Activated CD4-positive, alpha-beta memory T cell treated with anti-CD3 and anti-CD28 coated beads for 36 hours (primary cell): ENCODE results near the gene PNLDC1. TPM values are rescaled to one million over a fixed set of nuclear protein-coding genes. Genes with fewer than 3 reads are reported as not detected.
"Not testable (repeated sequence)": the region's sequence is repeated elsewhere in the genome, so short reads cannot be mapped to it uniquely, and the experiment has no call there.

Source experiments
- CTCF ChIA-PET: fragments of 350-600 bp; sonication (Branson Sonifier 250); formaldehyde crosslinking; loops from one replicate; lab custom pipeline; 2021; ENCODE audit warnings: antibody characterized with exemption, inconsistent platforms; lab: Charles Lee
- POLR2A ChIA-PET: fragments of 350-600 bp; sonication (Branson Sonifier 250); formaldehyde crosslinking; loops from one replicate; lab custom pipeline; 2021; ENCODE audit warnings: antibody characterized with exemption; lab: Charles Lee
- DNase-seq: peaks from one replicate; pipeline ENCODE4 v3.0.0-alpha.2; 2020
- H3K27ac Mint-ChIP-seq: one replicate; pipeline ENCODE4 v1.8.0; 2021; ENCODE audit warnings: mixed read lengths
- H3K27me3 Mint-ChIP-seq: one replicate; pipeline ENCODE4 v1.8.0; 2021; ENCODE audit warnings: mixed read lengths
- H3K36me3 Mint-ChIP-seq: one replicate; pipeline ENCODE4 v1.8.0; 2021; ENCODE audit warnings: mixed read lengths
- H3K4me1 Mint-ChIP-seq: one replicate; pipeline ENCODE4 v1.8.0; 2021; ENCODE audit warnings: low read depth, mixed read lengths
- H3K4me3 Mint-ChIP-seq: one replicate; pipeline ENCODE4 v1.8.0; 2021; ENCODE audit warnings: mild to moderate bottlenecking, mixed read lengths
- H3K9me3 Mint-ChIP-seq: one replicate; pipeline ENCODE4 v1.8.0; 2021; ENCODE audit warnings: mixed read lengths
- intact Hi-C: fragments of 100-400 bp; cut with micrococcal nuclease; formaldehyde crosslinking; loops from one replicate; pipeline ENCODE4 v1.15.1; 2023
- total RNA-seq, 2 experiments: library from RNA; stranded (reverse); gene quantifications; one replicate each; pipeline ENCODE4 v1.2.3, GENCODE V29; 2021

The PNLDC1 gene
- total RNA-seq, 2 experiments from 2014 or later = 0.29 to 0.31 TPM

DNA sequence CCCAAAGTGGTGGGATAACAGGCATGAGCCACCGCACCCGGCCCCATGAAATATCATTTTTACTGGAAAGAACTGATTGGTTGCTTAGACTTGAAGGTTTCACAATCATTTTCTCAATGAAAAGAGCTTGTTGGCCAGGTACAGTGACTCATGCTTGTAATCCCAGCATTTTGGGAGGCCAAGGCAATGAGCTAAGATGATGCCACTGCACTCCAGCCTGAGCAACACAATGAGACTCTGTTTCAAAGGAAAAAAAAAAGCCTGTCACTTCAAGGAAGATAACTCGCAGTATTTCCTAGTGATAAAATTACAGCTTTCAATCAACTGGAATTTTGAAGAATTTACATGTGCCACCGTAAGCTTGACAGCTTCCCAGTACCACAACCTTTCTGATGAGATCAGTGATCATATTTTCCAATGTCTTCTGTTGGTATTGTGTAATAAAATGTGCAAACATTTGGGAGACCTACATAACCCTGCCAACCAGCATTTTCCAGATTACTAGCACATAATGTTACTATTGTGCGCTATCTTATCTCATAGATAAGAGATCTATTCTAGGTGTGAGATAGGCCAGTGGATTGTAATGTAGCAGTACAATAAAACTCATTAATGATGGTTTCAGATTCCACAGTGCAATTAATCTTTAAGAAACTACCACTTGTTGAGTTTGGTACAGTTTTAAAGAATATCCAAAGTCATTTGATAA, 7.2 kb downstream of the PNLDC1 start:
- H3K4me3 Mint-ChIP-seq = no peak overlapping the region
- intact Hi-C loops = no loop called here
- no peaks in the 10 kb centered on the region for H3K27me3 Mint-ChIP-seq
- H3K9me3 Mint-ChIP-seq = no peaks in the 10 kb centered on the region
- CTCF ChIA-PET = no interaction called here
- POLR2A ChIA-PET = no interaction called here
- no peak overlapping the region for H3K27ac Mint-ChIP-seq
- no peak for DNase-seq
- no peaks in the 10 kb centered on the region for H3K4me1 Mint-ChIP-seq
- peaks cover 2% of the 10 kb centered on the region for H3K36me3 Mint-ChIP-seq

DNA sequence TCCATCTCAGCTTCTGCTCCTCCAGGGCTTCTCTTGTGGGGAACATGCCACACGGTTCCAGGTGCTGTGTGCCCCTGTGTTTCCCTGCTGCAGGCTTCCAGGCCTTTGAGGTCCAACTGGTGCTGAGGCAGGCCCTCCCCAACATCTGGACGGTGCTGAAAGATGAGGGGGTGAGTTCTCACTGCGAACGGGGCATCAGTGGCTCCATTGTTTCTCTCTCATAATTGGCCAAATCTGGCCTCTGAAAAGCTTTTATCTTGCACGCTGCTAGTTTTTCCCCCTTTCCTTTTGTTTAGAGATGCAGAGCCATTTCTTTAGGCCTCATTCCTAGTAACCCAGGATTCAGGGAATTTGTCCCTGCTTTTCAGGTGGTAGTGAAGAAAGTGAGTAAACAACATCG, 8.6 kb downstream of the PNLDC1 start:
- intact Hi-C loops = no loop called here
- Mint-ChIP-seq H3K27ac (no peak overlapping the region), H3K4me1 (no peaks in the 10 kb centered on the region), H3K4me3 (no peak overlapping the region), H3K9me3 (no peaks in the 10 kb centered on the region), H3K36me3 (peaks cover 2% of the 10 kb centered on the region), H3K27me3 (no peaks in the 10 kb centered on the region)
- no peak for DNase-seq
- CTCF ChIA-PET = no interaction called here
- POLR2A ChIA-PET = no interaction called here

DNA sequence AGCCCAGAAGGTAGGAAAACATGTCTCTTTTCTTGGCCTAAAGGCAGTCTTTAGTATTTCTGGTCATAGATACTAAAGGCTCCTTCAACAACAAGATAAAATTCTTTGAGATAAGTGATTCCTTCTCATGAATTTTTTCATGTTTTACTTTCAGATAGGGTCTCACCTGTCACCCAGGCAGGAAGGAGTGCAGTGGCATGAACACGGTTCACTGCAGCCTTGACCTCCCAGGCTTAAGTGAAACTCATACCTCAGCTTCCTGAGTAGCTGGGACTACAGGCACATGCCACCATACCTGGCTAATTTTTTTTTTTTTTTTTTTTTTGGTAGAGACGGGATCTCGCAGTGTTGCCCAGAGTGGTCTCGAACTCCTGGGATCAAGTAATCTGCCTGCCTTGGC, 9.1 kb downstream of the PNLDC1 start:
- DNase-seq = no peak
- ChIA-PET POLR2A (no interaction called here), CTCF (no interaction called here)
- H3K4me1 Mint-ChIP-seq = no peaks in the 10 kb centered on the region
- H3K9me3 Mint-ChIP-seq = no peaks in the 10 kb centered on the region
- H3K36me3 Mint-ChIP-seq = peaks cover 2% of the 10 kb centered on the region
- intact Hi-C loops = no loop called here
- H3K4me3 Mint-ChIP-seq = no peak overlapping the region
- H3K27ac Mint-ChIP-seq = no peak overlapping the region
- H3K27me3 Mint-ChIP-seq = no peaks in the 10 kb centered on the region

DNA sequence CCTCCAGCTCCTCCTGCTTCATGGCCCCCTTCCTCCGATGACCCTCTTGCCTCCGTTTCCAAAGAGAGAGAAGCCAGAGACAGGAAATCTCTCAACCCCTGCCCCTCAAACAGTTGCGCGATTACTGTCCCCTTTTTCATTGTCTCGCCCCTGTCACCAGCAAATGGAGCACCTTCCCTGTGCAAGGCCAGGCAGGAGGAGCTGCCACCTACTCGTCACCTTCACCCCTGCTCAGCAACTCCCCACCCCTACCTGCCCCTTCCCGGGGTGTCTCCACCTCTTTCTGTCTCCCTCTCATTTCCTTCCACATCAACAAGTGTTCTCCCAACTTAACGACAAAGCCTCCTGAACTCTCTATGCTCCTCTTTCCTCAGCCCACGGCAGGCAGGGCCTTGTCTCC, 13.7 kb downstream of the PNLDC1 start:
- H3K27ac Mint-ChIP-seq = no peak overlapping the region
- ChIA-PET CTCF (no interaction called here), POLR2A (no interaction called here)
- no peak for DNase-seq
- H3K4me1 Mint-ChIP-seq = no peaks in the 10 kb centered on the region
- intact Hi-C loops = no loop called here
- H3K36me3 Mint-ChIP-seq = peaks cover 2% of the 10 kb centered on the region
- no peaks in the 10 kb centered on the region for H3K9me3 Mint-ChIP-seq
- no peak overlapping the region for H3K4me3 Mint-ChIP-seq
- H3K27me3 Mint-ChIP-seq = no peaks in the 10 kb centered on the region

DNA sequence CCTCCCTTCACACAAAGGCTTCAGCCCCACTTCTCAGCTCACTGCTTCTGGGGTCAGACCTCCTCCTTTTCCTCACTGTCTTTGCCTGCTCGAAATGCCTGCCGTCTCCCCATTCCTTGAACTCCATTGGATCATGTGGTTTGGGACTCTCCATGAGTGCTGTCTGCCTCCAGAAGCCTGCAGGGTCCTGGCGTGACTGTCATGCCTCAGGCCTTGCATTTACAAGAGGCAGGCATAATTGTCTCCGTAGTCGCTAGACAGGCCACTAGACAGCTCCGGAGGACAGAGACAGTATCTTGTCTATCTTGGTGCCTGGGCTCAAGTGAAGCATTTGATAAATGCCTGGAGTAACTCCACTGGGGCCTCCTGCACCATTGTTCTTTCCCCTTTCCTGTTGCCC, 15.3 kb downstream of the PNLDC1 start:
- intact Hi-C loops = no loop called here
- no peak for DNase-seq
- H3K9me3 Mint-ChIP-seq = no peaks in the 10 kb centered on the region
- H3K36me3 Mint-ChIP-seq = no peaks in the 10 kb centered on the region
- H3K27ac Mint-ChIP-seq = no peak overlapping the region
- H3K4me1 Mint-ChIP-seq = peaks cover 11% of the 10 kb centered on the region
- no peak overlapping the region for H3K4me3 Mint-ChIP-seq
- H3K27me3 Mint-ChIP-seq = no peaks in the 10 kb centered on the region
- CTCF ChIA-PET = no interaction called here
- POLR2A ChIA-PET = no interaction called here

DNA sequence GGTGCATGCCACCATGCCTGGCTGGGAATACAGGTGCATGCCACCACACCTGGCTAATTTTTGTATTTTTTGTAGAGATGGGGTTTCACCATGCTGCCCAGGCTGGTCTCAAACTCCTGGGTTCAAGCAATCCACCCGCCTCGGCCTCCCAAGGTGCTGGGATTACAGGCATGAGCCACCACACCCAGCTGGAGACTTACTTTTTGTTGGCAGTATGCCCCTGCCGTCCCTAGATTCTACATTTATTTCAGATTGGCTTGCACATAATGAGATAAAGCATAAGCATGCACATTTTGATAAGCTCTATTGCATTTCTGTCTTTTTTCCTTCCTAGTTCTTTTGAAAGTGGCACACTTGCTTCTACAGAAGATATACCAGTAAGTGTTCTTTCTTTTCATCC, 16.7 kb downstream of the PNLDC1 start:
- H3K9me3 Mint-ChIP-seq, H3K27me3 Mint-ChIP-seq, H3K27ac Mint-ChIP-seq, H3K36me3 Mint-ChIP-seq, CTCF ChIA-PET, POLR2A ChIA-PET, DNase-seq, intact Hi-C loops, H3K4me3 Mint-ChIP-seq: not testable (repeated sequence)
- H3K4me1 Mint-ChIP-seq = peaks cover 13% of the 10 kb centered on the region

DNA sequence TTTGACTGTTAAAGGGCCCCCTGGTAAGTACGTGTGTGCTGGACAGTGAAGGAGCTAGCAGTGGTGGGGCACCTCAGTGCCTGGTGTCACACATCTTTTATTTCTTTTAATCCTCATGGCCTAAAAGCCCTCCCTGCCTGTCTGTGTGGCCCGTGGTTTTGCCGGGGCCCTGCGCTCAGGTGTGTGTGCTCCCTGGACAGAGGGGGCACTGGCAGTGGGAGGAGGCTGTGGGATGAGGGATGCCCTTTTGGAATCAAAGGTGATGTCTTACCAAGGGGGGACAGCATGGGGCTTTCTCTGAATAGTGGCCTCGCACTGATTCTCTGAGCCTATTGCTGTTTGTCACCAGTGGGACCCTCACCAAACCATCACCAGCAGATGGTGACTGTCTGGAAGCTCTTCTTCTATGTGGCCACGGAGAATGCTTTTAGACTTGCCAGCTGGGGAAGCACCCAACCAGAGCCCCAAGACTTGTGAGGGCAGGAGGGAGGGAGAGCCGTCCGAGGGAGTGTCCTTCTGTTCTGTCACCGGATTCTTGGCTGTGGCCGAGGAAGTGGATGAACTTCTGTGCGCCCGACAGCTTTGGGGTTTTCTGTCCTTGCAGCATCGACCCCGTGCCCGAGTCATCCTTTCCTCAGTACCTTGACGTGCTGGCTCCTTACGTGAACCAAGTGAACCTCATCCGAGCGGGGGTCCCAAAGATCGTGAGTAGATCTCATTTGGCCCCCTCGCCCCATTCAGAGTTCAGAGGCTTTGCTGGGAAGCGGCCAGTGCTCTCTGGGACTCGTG, 18.1 kb downstream of the PNLDC1 start:
- DNase-seq = no peak
- Mint-ChIP-seq H3K27ac (no peak overlapping the region), H3K4me1 (peaks cover 13% of the 10 kb centered on the region), H3K27me3 (no peaks in the 10 kb centered on the region), H3K36me3 (no peaks in the 10 kb centered on the region), H3K9me3 (no peaks in the 10 kb centered on the region), H3K4me3 (no peak overlapping the region)
- POLR2A ChIA-PET = no interaction called here
- intact Hi-C loops = no loop called here
- CTCF ChIA-PET = no interaction called here

DNA sequence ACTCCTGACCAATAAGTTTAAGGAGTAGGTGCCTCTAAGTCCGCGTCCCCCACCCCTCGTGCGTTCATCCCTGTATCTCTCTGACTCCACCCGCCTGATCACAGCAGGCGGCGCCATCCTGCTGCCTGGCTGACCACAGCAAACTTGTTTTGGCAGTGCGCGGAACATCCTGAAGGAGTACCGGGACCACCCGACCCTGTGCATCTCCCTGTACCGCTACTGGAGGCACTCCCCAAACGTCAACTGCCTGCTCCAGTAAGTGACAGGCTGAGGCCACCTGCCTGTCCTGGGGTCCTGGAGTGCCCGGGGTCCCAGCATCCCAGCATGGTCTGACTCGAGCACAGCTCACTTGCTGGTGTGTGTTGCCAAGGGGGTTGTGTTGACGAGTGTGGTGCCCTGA, 19.0 kb downstream of the PNLDC1 start:
- H3K27me3 Mint-ChIP-seq = no peaks in the 10 kb centered on the region
- no peak for DNase-seq
- H3K9me3 Mint-ChIP-seq = no peaks in the 10 kb centered on the region
- ChIA-PET CTCF (no interaction called here), POLR2A (no interaction called here)
- H3K4me1 Mint-ChIP-seq = peaks cover 13% of the 10 kb centered on the region
- H3K27ac Mint-ChIP-seq = no peak overlapping the region
- no peaks in the 10 kb centered on the region for H3K36me3 Mint-ChIP-seq
- intact Hi-C loops = no loop called here
- H3K4me3 Mint-ChIP-seq = no peak overlapping the region

DNA sequence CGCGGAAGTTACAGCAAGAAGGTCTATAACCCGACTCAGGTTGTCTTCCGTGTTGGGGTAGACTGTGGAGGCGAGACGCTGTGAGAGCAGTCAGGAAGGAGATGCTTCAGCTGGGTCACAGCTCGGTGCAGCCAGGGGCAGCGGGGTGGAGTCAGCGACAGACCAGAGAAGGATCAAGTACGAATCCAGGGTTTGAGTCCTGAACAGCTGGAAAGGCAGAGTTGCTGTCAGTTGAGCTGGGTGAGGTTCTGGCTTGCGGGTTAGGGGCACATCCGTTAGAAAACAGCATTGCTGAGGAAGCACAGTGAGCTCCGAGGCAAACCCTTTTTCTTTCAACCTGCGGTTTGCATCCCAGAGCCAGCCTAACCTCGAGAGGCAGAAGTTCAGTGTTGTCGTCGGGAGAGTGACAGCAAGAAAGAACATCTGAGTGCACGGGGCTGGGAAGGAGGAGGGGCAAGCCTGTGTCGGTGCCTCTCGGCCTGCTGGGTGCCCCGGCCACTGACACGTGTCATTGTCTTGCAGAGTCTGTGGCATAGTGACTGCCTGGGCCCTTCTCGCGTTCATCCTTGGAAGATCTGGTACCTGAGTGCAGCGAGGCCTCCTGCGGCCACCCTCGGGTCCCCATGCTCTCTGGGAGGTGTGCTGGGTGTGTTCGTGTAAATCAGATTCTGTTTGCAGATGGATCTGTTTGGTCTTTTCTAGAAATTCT, 20.0 kb downstream of the PNLDC1 start:
- ChIA-PET POLR2A (no interaction called here), CTCF (no interaction called here)
- H3K4me1 Mint-ChIP-seq = peaks cover 13% of the 10 kb centered on the region
- H3K9me3 Mint-ChIP-seq = no peaks in the 10 kb centered on the region
- H3K27ac Mint-ChIP-seq = peak overlapping the region; percentile 24
- peak; percentile 54 for DNase-seq
- intact Hi-C loops = no loop called here
- H3K4me3 Mint-ChIP-seq = peak overlapping the region; percentile 50
- H3K36me3 Mint-ChIP-seq = no peaks in the 10 kb centered on the region
- no peaks in the 10 kb centered on the region for H3K27me3 Mint-ChIP-seq

DNA sequence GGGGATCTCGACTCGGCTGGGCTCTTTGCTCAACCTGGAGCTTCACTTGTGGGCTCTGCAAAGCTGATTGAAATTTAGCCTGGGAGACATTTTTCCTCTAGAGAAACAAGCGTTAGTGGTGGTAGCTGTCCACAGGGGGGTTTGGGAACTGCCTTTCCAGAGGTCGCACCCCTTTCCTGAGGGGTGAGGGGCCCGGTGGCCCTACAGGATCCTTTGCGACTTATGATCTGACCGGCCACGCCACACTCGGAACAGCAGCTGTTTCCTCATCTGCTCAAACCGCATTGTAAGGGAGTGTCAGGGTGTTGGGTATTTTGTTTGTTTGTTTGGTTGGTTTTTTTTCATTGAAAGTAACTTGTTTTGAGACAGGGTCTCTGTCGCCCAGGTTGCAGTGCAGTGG, 21.0 kb downstream of the PNLDC1 start:
- Mint-ChIP-seq H3K27me3 (no peaks in the 10 kb centered on the region), H3K36me3 (no peaks in the 10 kb centered on the region), H3K9me3 (no peaks in the 10 kb centered on the region), H3K4me3 (no peak overlapping the region), H3K27ac (no peak overlapping the region), H3K4me1 (peaks cover 13% of the 10 kb centered on the region)
- CTCF ChIA-PET = no interaction called here
- POLR2A ChIA-PET = no interaction called here
- no peak for DNase-seq
- intact Hi-C loops = no loop called here

DNA sequence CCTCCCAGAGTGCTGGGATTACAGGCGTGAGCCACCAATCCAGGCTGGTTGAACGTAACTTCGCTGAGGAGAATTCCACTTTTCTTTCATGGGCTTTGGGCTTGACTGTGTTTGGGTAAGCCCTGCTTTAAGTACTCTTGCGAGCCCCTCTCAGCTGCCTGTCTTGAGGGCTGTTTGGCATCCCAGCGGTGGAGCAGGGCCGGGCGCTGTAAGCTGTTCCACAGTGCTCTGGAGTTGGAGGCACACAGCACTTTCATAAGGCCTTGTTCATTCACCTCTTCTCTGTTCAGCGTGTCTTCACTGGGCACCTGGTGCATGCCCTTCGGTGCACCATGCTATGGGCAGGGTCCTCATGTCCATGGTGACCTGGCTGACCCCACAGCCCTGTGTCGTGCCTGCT, 21.6 kb downstream of the PNLDC1 start:
- intact Hi-C loops = no loop called here
- Mint-ChIP-seq H3K27me3 (no peaks in the 10 kb centered on the region), H3K4me1 (peaks cover 13% of the 10 kb centered on the region), H3K4me3 (no peak overlapping the region), H3K27ac (no peak overlapping the region), H3K9me3 (no peaks in the 10 kb centered on the region), H3K36me3 (no peaks in the 10 kb centered on the region)
- CTCF ChIA-PET = interaction anchor here (0.7 kb wide), 1 partner anchor 712 kb away, joined by 3 read pairs; no protein-coding TSS in a partner anchor
- no peak for DNase-seq
- POLR2A ChIA-PET = no interaction called here

DNA sequence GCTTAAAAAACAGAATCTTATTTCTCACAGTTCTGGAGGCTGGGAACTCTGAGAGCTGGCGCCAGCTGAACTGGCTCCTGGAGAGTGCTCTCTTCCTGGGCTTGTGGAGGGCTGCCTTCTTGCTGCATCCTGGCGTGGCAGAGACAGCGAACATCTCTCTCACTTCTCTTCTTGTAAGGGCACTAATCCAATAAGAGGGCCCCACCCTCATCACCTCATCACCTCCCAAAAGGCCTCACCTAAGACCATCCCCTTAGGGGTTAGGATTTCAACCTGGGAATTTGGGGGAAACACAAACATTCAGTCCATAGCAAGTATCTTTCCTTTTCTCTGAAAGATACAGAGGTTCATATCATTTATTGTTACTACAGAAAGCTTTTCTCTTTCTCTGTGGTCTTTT, 23.9 kb downstream of the PNLDC1 start:
- intact Hi-C loops = no loop called here
- Mint-ChIP-seq H3K27me3 (no peaks in the 10 kb centered on the region), H3K4me1 (peaks cover 13% of the 10 kb centered on the region), H3K9me3 (no peaks in the 10 kb centered on the region), H3K27ac (no peak overlapping the region), H3K4me3 (no peak overlapping the region), H3K36me3 (no peaks in the 10 kb centered on the region)
- POLR2A ChIA-PET = no interaction called here
- DNase-seq = no peak
- CTCF ChIA-PET = no interaction called here
